OCI-LY3 (cell line): ENCODE data around the gene KRIT1.

Experiments used
- H2AFZ ChIP-seq: fragments of 200-600, 300-600 bp; shearing (Covaris generic); 2 replicates; pipeline ENCODE4 v1.6.0; 2014; ENCODE audit warnings: antibody characterized with exemption, low read depth, low read length
- H3K27ac ChIP-seq: fragments of 200-600, 300-600 bp; sonication (generic); 2 replicates; pipeline ENCODE4 v1.5.1; 2014; ENCODE audit warnings: mild to moderate bottlenecking, low read length, moderate library complexity, mixed read lengths
- H3K27me3 ChIP-seq: fragments of 200-600, 300-600 bp; sonication (generic); 2 replicates; pipeline ENCODE4 v1.6.1; 2014; ENCODE audit warnings: low read depth, low read length, mixed read lengths
- H3K36me3 ChIP-seq: fragments of 200-600, 300-600 bp; sonication (generic); replicated peaks from 2 replicates; pipeline ENCODE3; 2014; ENCODE audit warnings: low read depth, low read length, mixed read lengths
- H3K4me1 ChIP-seq: fragments of 300-600, 200-600 bp; sonication (generic); 2 replicates; pipeline ENCODE4 v1.6.1; 2014; ENCODE audit warnings: low read length, mixed read lengths
- H3K4me2 ChIP-seq: fragments of 200-600, 300-600 bp; sonication (generic); 2 replicates; pipeline ENCODE4 v1.6.1; 2014; ENCODE audit warnings: low read length, mixed read lengths
- H3K4me3 ChIP-seq: fragments of 300-600, 200-600 bp; sonication (generic); 2 replicates; pipeline ENCODE4 v1.5.1; 2014; ENCODE audit warnings: antibody characterized with exemption, mild to moderate bottlenecking, low read length, moderate library complexity
- H3K79me2 ChIP-seq: fragments of 300-600, 200-600 bp; shearing (Covaris generic); 2 replicates; pipeline ENCODE4 v1.6.1; 2014; ENCODE audit warnings: mild to moderate bottlenecking, low read length, mixed read lengths
- H3K9ac ChIP-seq: fragments of 300-600, 200-600 bp; shearing (Covaris generic); 2 replicates; pipeline ENCODE4 v1.6.0; 2014; ENCODE audit warnings: mild to moderate bottlenecking, low read length, moderate library complexity
- H3K9me3 ChIP-seq: fragments of 200-600, 300-600 bp; shearing (Covaris generic); 2 replicates; pipeline ENCODE4 v1.6.1; 2014; ENCODE audit warnings: low read length, mixed read lengths; ENCODE audit not compliant: insufficient read depth
- H4K20me1 ChIP-seq: fragments of 200-600, 300-600 bp; sonication (generic); 2 replicates; pipeline ENCODE4 v1.6.1; 2016; ENCODE audit warnings: low read length, mixed read lengths; ENCODE audit not compliant: insufficient read depth
- CTCF ChIP-seq: fragments of 200-600, 300-600 bp; sonication (generic); IDR thresholded peaks from 2 replicates; pipeline ENCODE4 v1.5.1; 2014; ENCODE audit warnings: antibody characterized with exemption, low read length, low read depth
- EZH2phosphoT487 ChIP-seq: fragments of 200-600 bp; shearing (Covaris generic); IDR thresholded peaks from 2 replicates; pipeline ENCODE4 v1.6.1; 2018; ENCODE audit warnings: antibody characterized with exemption, mixed run types, low read depth

KRIT1 gene

DNA sequence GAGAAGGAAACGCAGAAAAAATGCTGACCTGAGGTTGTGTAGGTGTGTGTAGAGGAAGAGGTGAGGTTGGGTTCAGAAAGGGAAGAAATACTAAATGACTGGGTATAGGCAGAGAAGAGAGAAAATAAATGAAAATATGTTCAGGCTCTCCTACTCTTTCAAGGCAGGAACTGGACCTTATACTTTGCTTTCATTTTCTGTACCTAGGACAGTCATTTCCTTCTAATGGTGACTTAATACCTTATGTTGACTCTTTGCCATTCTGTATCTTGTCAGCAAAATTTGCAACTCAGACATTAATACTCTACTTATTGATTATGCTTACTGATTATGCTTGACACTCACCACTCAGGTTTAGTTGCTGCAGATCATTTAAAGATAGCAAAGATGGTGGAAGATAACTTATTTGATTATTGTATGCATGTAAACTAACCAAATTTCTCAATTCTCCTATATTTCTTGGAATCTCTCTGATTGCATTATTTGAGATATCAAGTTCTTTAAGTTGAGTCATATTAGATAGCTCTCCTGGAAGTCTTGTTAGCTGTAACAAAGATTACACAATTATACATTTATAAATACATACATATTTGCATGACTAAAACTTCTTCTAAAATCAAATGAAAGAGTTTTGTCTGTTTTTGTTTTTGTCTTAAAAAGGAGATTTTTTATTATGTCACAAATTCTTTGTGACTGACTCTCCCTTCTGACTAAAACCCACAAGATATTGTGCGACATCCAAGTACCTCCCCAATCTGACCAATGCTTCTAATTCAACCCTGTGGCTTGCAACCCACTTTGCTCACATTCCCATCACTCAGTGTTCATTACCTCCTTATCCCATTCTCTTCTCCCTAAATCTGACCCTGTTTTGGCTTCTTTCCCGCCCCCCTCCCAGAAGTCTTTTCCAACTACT is 86.8 kb downstream of the KRIT1 start:
- Histone ChIP-seq H4K20me1 (no peaks in the 10 kb centered on the region), H3K9me3 (no peaks in the 10 kb centered on the region), H3K4me3 (no peak overlapping the region), H2AFZ (no peak overlapping the region), H3K36me3 (no peaks in the 10 kb centered on the region), H3K27me3 (no peaks in the 10 kb centered on the region), H3K79me2 (no peaks in the 10 kb centered on the region), H3K27ac (no peak overlapping the region), H3K4me2 (no peak overlapping the region), H3K4me1 (peaks cover 3% of the 10 kb centered on the region; the same call in 1 of the 2 replicates), H3K9ac (no peak overlapping the region)
- no peak for TF ChIP-seq CTCF
- no peak for TF ChIP-seq EZH2phosphoT487

- no peaks in the 10 kb centered on the region for H3K9me3 ChIP-seq
- no peak overlapping the region for H3K9ac ChIP-seq
- H3K79me2 ChIP-seq, result no peaks in the 10 kb centered on the region
- no peaks in the 10 kb centered on the region for H4K20me1 ChIP-seq
- H3K27ac ChIP-seq, result no peak overlapping the region
- H3K4me2 ChIP-seq, result no peak overlapping the region
- no peaks in the 10 kb centered on the region for H3K27me3 ChIP-seq
- peaks cover 3% of the 10 kb centered on the region; the same call in 1 of the 2 replicates for H3K4me1 ChIP-seq
- TF ChIP-seq EZH2phosphoT487, result no peak
- TF ChIP-seq CTCF, result no peak
- no peak overlapping the region for H3K4me3 ChIP-seq
- H2AFZ ChIP-seq, result no peak overlapping the region
- H3K36me3 ChIP-seq, result no peaks in the 10 kb centered on the region
Observed at GRCh38 chr7:92156990-92157389, 88.7 kb downstream of the KRIT1 start.

GRCh38 chr7:92155108-92155739 is 90.5 kb downstream of the KRIT1 start:
- H3K4me2 ChIP-seq, result no peak overlapping the region

More at GRCh38 chr7:92155108-92155739, 90.5 kb downstream of the KRIT1 start:
- no peaks in the 10 kb centered on the region for H4K20me1 ChIP-seq
- H3K79me2 ChIP-seq, result no peaks in the 10 kb centered on the region
- TF ChIP-seq EZH2phosphoT487 (no peak), CTCF (no peak)
- H3K9me3 ChIP-seq, result no peaks in the 10 kb centered on the region
- H3K9ac ChIP-seq, result no peak overlapping the region
- peaks cover 3% of the 10 kb centered on the region; the same call in 1 of the 2 replicates for H3K4me1 ChIP-seq
- H3K4me3 ChIP-seq, result no peak overlapping the region
- no peak overlapping the region for H2AFZ ChIP-seq
- H3K36me3 ChIP-seq, result no peaks in the 10 kb centered on the region
- no peaks in the 10 kb centered on the region for H3K27me3 ChIP-seq
- H3K27ac ChIP-seq, result no peak overlapping the region
